Endothelial cell of umbilical vein (primary cell): ENCODE measurements around the gene DBP.

Source experiments
- CTCF ChIP-seq, 2 donors: IDR thresholded peaks; 1 replicate in 1 of 2; 2 replicates in 1 of 2; pipeline ENCODE4 v1.5.1; 2011; ENCODE audit warnings: low read length in 2 of 2, mild to moderate bottlenecking in 2 of 2, moderate library complexity in 2 of 2, control low read depth in 1 of 2, inconsistent platforms in 1 of 2, low read depth in 1 of 2; ENCODE audit not compliant: insufficient read depth in 1 of 2; ENCODE audit errors: extremely low read depth in 1 of 2
- EZH2 ChIP-seq: IDR thresholded peaks from 2 replicates; pipeline ENCODE4 v1.6.1; 2012; ENCODE audit warnings: borderline replicate concordance, low read depth, mild to moderate bottlenecking, moderate library complexity, low read length, inconsistent platforms; ENCODE audit not compliant: severe bottlenecking
- GATA2 ChIP-seq: IDR thresholded peaks from 2 replicates; pipeline ENCODE4 v1.7.0; 2011; ENCODE audit warnings: low read depth, mild to moderate bottlenecking, moderate library complexity, mixed read lengths, low read length; ENCODE audit not compliant: insufficient read length, insufficient read depth
- JUN ChIP-seq: IDR thresholded peaks from 2 replicates; pipeline ENCODE4 v1.6.1; 2011; ENCODE audit warnings: borderline replicate concordance, low read depth; ENCODE audit not compliant: insufficient read length, insufficient read depth
- MAX ChIP-seq: IDR thresholded peaks from 2 replicates; pipeline ENCODE4 v1.6.1; 2011; ENCODE audit not compliant: insufficient read depth, insufficient read length
- MYC ChIP-seq: IDR thresholded peaks from one replicate; pipeline ENCODE4 v1.6.1; 2011; ENCODE audit warnings: mild to moderate bottlenecking, low read depth, low read length
- POLR2A ChIP-seq: IDR thresholded peaks from 2 replicates; pipeline ENCODE4 v1.6.1; 2012; ENCODE audit warnings: low read depth, mild to moderate bottlenecking, control low read depth, low read length
- POLR2AphosphoS5 ChIP-seq: IDR thresholded peaks from 2 replicates; pipeline ENCODE4 v1.6.1; 2012; ENCODE audit warnings: low read depth, mild to moderate bottlenecking, control low read depth, low read length, moderate library complexity; ENCODE audit not compliant: insufficient read depth

GRCh38 chr19:48674921-48675824 is 38.0 kb upstream of the DBP start:
- TF ChIP-seq CTCF (IDR thresholded peaks at IDR 0.05; ENCODE audit: extremely low read depth in 1 of 2, insufficient read depth in 1 of 2, low read depth in 1 of 2, low read length in 2 of 2) (peak; percentile 86 to 92), POLR2A (no peak), EZH2 (no peak), POLR2AphosphoS5 (no peak), JUN (no peak), MAX (no peak), MYC (no peak), GATA2 (no peak)
